ENCODE measurements around the gene HERC5.

DNA sequence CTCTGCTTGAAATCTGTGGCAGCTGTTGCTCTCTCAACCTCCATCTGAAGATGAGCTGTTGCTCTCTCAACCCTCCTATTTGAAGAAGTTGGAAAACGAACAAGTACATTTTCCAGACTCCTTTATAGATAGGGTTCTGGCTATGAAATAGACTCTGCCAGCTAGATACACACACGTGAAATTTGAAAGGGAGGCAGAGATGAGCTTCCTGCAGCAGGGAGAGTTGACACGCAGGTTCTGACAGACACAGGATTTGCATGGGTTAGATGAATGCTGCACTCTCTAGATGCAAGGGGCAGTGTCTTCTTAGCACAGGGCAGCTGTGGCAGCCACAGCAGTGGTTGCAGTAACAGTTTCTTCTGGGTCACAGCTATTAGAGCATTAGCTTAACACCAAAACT lies 74.6 kb downstream of the HERC5 start:
- TF ChIP-seq EZH2 (IDR thresholded peaks at IDR 0.05; ENCODE audit: insufficient read depth, poor library complexity, severe bottlenecking) (no peak), EZH2phosphoT487 (IDR thresholded peaks at IDR 0.05; ENCODE audit: insufficient read depth, low read depth) (no peak)
